ENCODE results near the gene TACC2. TPM values are rescaled to one million over a fixed set of nuclear protein-coding genes. Genes with fewer than 3 reads are reported as not detected.
"Not testable (repeated sequence)": the region's sequence is repeated elsewhere in the genome, so short reads cannot be mapped to it uniquely, and the experiment has no call there.

The TACC2 gene
- total and polyA plus RNA-seq, 2 donors (not counting 3 experiments of a cell fraction or from before 2014, with no cell fraction given): 14.4 to 46.2 TPM

DNA sequence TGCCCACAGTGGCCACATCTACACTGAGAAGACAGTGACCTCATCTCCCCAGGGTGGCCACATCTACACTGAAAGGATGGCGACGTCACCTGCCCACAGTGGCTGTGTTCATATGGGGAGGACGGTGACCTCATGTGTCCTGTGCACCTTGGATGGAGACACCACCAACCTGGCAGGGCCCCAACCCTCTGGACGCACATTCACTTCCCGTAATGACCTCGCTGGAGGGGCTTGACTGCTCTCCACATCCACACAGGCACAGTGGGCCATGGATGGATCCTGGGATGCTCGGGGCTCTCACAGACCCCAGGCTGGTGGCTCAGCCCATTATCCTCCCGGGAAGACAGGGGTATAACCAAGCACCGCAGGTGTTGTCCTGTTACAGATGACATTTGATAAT lies 212.4 kb downstream of the TACC2 start:
- H4K20me1 ChIP-seq (replicated peaks; ENCODE audit: control insufficient read depth, extremely low read depth, insufficient read depth, low read length): no peaks in the 10 kb centered on the region
- POLR2A ChIA-PET: no interaction called here

DNA sequence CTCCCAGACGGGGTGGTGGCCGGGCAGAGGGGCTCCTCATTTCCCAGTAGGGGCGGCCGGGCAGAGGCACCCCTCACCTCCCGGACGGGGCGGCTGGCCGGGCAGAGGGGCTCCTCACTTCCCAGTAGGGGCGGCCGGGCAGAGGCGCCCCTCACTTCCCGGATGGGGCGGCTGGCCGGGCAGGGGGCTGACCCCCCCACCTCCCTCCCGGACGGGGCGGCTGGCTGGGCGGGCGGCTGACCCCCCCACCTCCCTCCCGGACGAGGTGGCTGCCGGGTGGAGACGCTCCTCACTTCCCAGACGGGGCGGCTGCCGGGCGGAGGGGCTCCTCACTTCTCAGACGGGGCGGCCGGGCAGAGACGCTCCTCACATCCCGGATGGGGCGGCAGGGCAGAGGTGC lies 214.2 kb downstream of the TACC2 start:
- H4K20me1 ChIP-seq (replicated peaks; ENCODE audit: control insufficient read depth, extremely low read depth, insufficient read depth, low read length); H3K79me2 ChIP-seq (ENCODE audit: control insufficient read depth, insufficient read depth, low read length); H3K9me3 ChIP-seq (replicated peaks; ENCODE audit: control insufficient read depth, insufficient read depth, low read length); H3K4me3 ChIP-seq (replicated peaks in 1 of 3; ENCODE audit: insufficient read depth in 1 of 3, low read depth in 1 of 3, low read length in 3 of 3); BruUV-seq (replicated peaks); FAIRE-seq; POLR2A ChIA-PET; H3K4me1 ChIP-seq (ENCODE audit: control insufficient read depth, extremely low read depth, insufficient read depth, low read length); H2AFZ ChIP-seq (ENCODE audit: low read depth, low read length); CTCF ChIA-PET; intact Hi-C loops (cut with micrococcal nuclease); H3K4me2 ChIP-seq (ENCODE audit: insufficient read depth, low read length); H3K9me1 ChIP-seq (replicated peaks; ENCODE audit: control insufficient read depth, extremely low read depth, insufficient read depth, low read length); H3K27ac ChIP-seq (ENCODE audit: insufficient read depth, low read depth, low read length); dilution Hi-C loops (cut with MboI; ENCODE audit: extremely low pct_ligation_motif_present, low sequenced_read_pairs); H3K36me3 ChIP-seq (ENCODE audit: control insufficient read depth in 2 of 2, extremely low read depth in 1 of 2, insufficient read depth in 2 of 2, low read length in 2 of 2); H3K9ac ChIP-seq (replicated peaks; ENCODE audit: extremely low read depth, insufficient read depth, low read length); H3K27me3 ChIP-seq (ENCODE audit: control insufficient read depth in 2 of 2, insufficient read depth in 2 of 2, low read length in 2 of 2); DNase-seq (ENCODE audit: low read depth, low spot score): not testable (repeated sequence)

More for the DNA sequence above, 212.4 kb downstream of the TACC2 start:
- Histone ChIP-seq H2AFZ (ENCODE audit: low read depth, low read length) (no peak overlapping the region), H3K9ac (replicated peaks; ENCODE audit: extremely low read depth, insufficient read depth, low read length) (no peak overlapping the region), H3K27me3 (ENCODE audit: control insufficient read depth in 2 of 2, insufficient read depth in 2 of 2, low read length in 2 of 2) (no peaks in the 10 kb centered on the region), H3K9me3 (replicated peaks; ENCODE audit: control insufficient read depth, insufficient read depth, low read length) (no peaks in the 10 kb centered on the region), H3K4me2 (ENCODE audit: insufficient read depth, low read length) (no peak overlapping the region), H3K79me2 (ENCODE audit: control insufficient read depth, insufficient read depth, low read length) (no peaks in the 10 kb centered on the region), H3K4me3 (replicated peaks in 1 of 3; ENCODE audit: insufficient read depth in 1 of 3, low read depth in 1 of 3, low read length in 3 of 3) (no peak overlapping the region), H3K36me3 (ENCODE audit: control insufficient read depth in 2 of 2, extremely low read depth in 1 of 2, insufficient read depth in 2 of 2, low read length in 2 of 2) (peaks cover 0 to 4% of the 10 kb centered on the region in 2 experiments), H3K4me1 (ENCODE audit: control insufficient read depth, extremely low read depth, insufficient read depth, low read length) (no peaks in the 10 kb centered on the region), H3K27ac (ENCODE audit: insufficient read depth, low read depth, low read length) (no peak overlapping the region), H3K9me1 (replicated peaks; ENCODE audit: control insufficient read depth, extremely low read depth, insufficient read depth, low read length) (no peaks in the 10 kb centered on the region)
- intact Hi-C loops (cut with micrococcal nuclease): no loop called here
- dilution Hi-C loops (cut with MboI; ENCODE audit: extremely low pct_ligation_motif_present, low sequenced_read_pairs): no loop called here
- CTCF ChIA-PET: no interaction called here
- BruUV-seq (replicated peaks): no TSS peak
- TF ChIP-seq, protein P1, sequence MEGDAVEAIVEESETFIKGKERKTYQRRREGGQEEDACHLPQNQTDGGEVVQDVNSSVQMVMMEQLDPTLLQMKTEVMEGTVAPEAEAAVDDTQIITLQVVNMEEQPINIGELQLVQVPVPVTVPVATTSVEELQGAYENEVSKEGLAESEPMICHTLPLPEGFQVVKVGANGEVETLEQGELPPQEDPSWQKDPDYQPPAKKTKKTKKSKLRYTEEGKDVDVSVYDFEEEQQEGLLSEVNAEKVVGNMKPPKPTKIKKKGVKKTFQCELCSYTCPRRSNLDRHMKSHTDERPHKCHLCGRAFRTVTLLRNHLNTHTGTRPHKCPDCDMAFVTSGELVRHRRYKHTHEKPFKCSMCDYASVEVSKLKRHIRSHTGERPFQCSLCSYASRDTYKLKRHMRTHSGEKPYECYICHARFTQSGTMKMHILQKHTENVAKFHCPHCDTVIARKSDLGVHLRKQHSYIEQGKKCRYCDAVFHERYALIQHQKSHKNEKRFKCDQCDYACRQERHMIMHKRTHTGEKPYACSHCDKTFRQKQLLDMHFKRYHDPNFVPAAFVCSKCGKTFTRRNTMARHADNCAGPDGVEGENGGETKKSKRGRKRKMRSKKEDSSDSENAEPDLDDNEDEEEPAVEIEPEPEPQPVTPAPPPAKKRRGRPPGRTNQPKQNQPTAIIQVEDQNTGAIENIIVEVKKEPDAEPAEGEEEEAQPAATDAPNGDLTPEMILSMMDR (IDR thresholded peaks at IDR 0.05; ENCODE audit: extremely low read depth in 1 of 2, insufficient read depth in 1 of 2, low read depth in 1 of 2, low read length in 2 of 2): no peak
- TF ChIP-seq GATA2 (IDR thresholded peaks at IDR 0.05; ENCODE audit: insufficient read depth, insufficient read length, low read depth, low read length): no peak
- TF ChIP-seq FOS (IDR thresholded peaks at IDR 0.05; ENCODE audit: borderline replicate concordance, insufficient read depth, low read length): no peak
- no peak for TF ChIP-seq MYC (IDR thresholded peaks at IDR 0.05; ENCODE audit: low read depth, low read length)
- TF ChIP-seq, protein P2, sequence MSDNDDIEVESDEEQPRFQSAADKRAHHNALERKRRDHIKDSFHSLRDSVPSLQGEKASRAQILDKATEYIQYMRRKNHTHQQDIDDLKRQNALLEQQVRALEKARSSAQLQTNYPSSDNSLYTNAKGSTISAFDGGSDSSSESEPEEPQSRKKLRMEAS (IDR thresholded peaks at IDR 0.05; ENCODE audit: insufficient read depth, insufficient read length): no peak
- no peak for TF ChIP-seq POLR2AphosphoS5 (IDR thresholded peaks at IDR 0.05; ENCODE audit: insufficient read depth, low read depth, low read length)
- TF ChIP-seq JUN (IDR thresholded peaks at IDR 0.05; ENCODE audit: borderline replicate concordance, insufficient read depth, insufficient read length, low read depth): no peak
- no peak for TF ChIP-seq EZH2 (IDR thresholded peaks at IDR 0.05; ENCODE audit: borderline replicate concordance, low read depth, low read length, severe bottlenecking)
- TF ChIP-seq POLR2A (IDR thresholded peaks at IDR 0.05; ENCODE audit: low read depth, low read length): no peak
- DNase-seq (ENCODE audit: low read depth, low spot score) (no peak), FAIRE-seq (no peak)
